ENCODE data around the gene OST4.

DNA sequence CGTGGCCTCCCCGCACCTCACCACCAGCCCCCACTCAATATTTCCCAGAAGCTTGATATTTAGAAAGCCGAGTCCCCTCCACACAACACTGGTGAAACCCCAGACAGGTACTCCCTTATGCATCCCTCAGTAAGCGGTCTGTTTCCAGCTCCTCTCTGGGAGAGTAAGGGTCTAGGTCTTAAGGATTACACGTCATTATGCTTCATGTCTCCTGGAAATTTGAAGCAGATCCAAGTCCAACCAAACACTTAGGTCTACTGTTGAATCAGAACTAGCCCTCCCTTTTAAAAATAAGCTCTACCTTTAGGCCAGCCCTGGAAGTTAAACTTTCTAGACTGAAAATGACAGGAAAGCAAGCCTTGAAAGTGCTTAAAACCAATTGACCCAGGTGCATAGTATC is 1.5 kb upstream of the OST4 start:
- TF ChIP-seq, protein P1, sequence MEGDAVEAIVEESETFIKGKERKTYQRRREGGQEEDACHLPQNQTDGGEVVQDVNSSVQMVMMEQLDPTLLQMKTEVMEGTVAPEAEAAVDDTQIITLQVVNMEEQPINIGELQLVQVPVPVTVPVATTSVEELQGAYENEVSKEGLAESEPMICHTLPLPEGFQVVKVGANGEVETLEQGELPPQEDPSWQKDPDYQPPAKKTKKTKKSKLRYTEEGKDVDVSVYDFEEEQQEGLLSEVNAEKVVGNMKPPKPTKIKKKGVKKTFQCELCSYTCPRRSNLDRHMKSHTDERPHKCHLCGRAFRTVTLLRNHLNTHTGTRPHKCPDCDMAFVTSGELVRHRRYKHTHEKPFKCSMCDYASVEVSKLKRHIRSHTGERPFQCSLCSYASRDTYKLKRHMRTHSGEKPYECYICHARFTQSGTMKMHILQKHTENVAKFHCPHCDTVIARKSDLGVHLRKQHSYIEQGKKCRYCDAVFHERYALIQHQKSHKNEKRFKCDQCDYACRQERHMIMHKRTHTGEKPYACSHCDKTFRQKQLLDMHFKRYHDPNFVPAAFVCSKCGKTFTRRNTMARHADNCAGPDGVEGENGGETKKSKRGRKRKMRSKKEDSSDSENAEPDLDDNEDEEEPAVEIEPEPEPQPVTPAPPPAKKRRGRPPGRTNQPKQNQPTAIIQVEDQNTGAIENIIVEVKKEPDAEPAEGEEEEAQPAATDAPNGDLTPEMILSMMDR (optimal IDR thresholded peaks at IDR 0.05 in 1 of 3, IDR thresholded peaks at IDR 0.05 in 1 of 3, conservative IDR thresholded peaks at IDR 0.05 in 1 of 3; ENCODE audit: extremely low read depth in 1 of 3, insufficient read depth in 2 of 3, low read length in 3 of 3), result no peak
- no peak for TF ChIP-seq EZH2 (IDR thresholded peaks at IDR 0.05; ENCODE audit: low read length)
